ENCODE data around the gene TPD52L1.

DNA sequence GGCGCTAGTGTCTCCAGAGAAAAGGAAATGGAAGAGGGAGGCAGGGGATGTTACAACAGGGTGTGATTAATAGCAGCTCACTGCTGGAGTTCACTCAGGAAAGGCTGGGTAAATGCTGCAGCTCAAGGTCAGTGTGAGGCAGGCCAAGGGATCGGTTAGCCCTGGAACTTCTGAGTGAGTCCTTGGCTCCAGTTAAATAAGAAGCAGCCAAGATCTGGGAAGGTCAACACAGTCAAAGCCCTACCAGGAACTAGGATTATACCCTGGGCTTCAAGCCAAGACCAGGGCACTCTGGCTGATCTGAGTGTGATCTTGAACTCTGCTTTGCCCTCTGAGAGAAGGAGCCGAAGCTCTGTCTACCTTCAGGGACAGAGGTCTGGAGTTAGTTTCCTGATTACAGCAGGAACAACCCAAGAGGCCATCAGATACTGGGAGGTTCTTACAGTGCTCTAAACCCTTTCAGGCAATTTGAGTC, 44.3 kb downstream of the TPD52L1 start:
- TF ChIP-seq, protein P1, sequence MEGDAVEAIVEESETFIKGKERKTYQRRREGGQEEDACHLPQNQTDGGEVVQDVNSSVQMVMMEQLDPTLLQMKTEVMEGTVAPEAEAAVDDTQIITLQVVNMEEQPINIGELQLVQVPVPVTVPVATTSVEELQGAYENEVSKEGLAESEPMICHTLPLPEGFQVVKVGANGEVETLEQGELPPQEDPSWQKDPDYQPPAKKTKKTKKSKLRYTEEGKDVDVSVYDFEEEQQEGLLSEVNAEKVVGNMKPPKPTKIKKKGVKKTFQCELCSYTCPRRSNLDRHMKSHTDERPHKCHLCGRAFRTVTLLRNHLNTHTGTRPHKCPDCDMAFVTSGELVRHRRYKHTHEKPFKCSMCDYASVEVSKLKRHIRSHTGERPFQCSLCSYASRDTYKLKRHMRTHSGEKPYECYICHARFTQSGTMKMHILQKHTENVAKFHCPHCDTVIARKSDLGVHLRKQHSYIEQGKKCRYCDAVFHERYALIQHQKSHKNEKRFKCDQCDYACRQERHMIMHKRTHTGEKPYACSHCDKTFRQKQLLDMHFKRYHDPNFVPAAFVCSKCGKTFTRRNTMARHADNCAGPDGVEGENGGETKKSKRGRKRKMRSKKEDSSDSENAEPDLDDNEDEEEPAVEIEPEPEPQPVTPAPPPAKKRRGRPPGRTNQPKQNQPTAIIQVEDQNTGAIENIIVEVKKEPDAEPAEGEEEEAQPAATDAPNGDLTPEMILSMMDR (IDR thresholded peaks at IDR 0.05), result no peak
- no peak for TF ChIP-seq POLR2A (IDR thresholded peaks at IDR 0.05)

All from uterus (tissue), 2 donors.